SK-N-SH (cell line): ENCODE data around the gene TLE1. TPM values are rescaled to one million over a fixed set of nuclear protein-coding genes. Genes with fewer than 3 reads are reported as not detected.

ENCODE experiments used
- CTCF ChIA-PET: fragments of 300-600, 350-600 bp; formaldehyde crosslinking; extraction: SDS; loops from one replicate; lab custom pipeline; 2021; lab: Yijun Ruan, JAX
- POLR2A ChIA-PET: fragments of 350-600 bp; sonication (Branson Sonifier 250); formaldehyde crosslinking; extraction: SDS; loops from one replicate; lab custom pipeline; 2020; ENCODE audit warnings: antibody characterized with exemption, inconsistent platforms; lab: Yijun Ruan, JAX
- DNase-seq: peaks from one replicate; pipeline ENCODE4 v3.0.0; 2012
- H2AFZ ChIP-seq: fragments of 200-600 bp; sonication (generic); 2 replicates; pipeline ENCODE4 v1.8.1; 2016; ENCODE audit warnings: antibody characterized with exemption, mild to moderate bottlenecking, low read depth
- H3F3A ChIP-seq: fragments of 200-600 bp; sonication (generic); replicated peaks from 2 replicates; pipeline ENCODE3; 2016; ENCODE audit warnings: antibody characterized with exemption, mild to moderate bottlenecking; ENCODE audit not compliant: insufficient read depth
- H3K27ac ChIP-seq, 2 experiments: fragments of 200-500 bp in 1 of 2; fragments of 200-600 bp in 1 of 2; sonication (Bioruptor generic) in 1 of 2; sonication (generic), shearing (Covaris generic) in 1 of 2; 2 replicates each; pipeline versions ENCODE4 v1.5.1 to v1.6.1; 2014 to 2016; ENCODE audit warnings: low read depth in 2 of 2, inconsistent platforms in 1 of 2, low read length in 1 of 2, mild to moderate bottlenecking in 1 of 2, mixed read lengths in 1 of 2
- H3K27me3 ChIP-seq: fragments of 200-600 bp; sonication (generic), shearing (Covaris generic); 2 replicates; pipeline ENCODE4 v1.6.1; 2016; ENCODE audit warnings: mixed run types; ENCODE audit not compliant: insufficient read depth
- H3K36me3 ChIP-seq, 2 experiments: fragments of 200-500 bp in 1 of 2; fragments of 200-600 bp in 1 of 2; sonication (Bioruptor generic) in 1 of 2; sonication (generic) in 1 of 2; replicated peaks in 1 of 2; 2 replicates each; pipeline versions ENCODE3 to v1.5.1; 2014 to 2016; ENCODE audit warnings: low read length in 1 of 2, mild to moderate bottlenecking in 1 of 2; ENCODE audit not compliant: insufficient read depth in 2 of 2, control insufficient read depth in 1 of 2
- H3K4me1 ChIP-seq, 2 experiments: fragments of 200-500 bp in 1 of 2; fragments of 200-600 bp in 1 of 2; sonication (Bioruptor generic) in 1 of 2; sonication (generic), shearing (Covaris generic) in 1 of 2; 2 replicates each; pipeline versions ENCODE4 v1.5.1 to v1.6.1; 2014 to 2016; ENCODE audit warnings: low read depth in 1 of 2, low read length in 1 of 2, mixed run types in 1 of 2; ENCODE audit not compliant: insufficient read depth in 2 of 2, control insufficient read depth in 1 of 2
- H3K4me2 ChIP-seq: fragments of 200-600 bp; sonication (generic), shearing (Covaris generic); 2 replicates; pipeline ENCODE4 v1.6.1; 2017; ENCODE audit warnings: mixed run types
- H3K4me3 ChIP-seq, 2 experiments: fragments of 200-500 bp in 1 of 2; fragments of 200-600 bp in 1 of 2; sonication (Bioruptor generic) in 1 of 2; sonication (generic), shearing (Covaris generic) in 1 of 2; 2 replicates each; pipeline versions ENCODE4 v1.5.1 to v1.8.1; 2014 to 2016; ENCODE audit warnings: low read depth in 2 of 2, inconsistent platforms in 1 of 2, low read length in 1 of 2, mild to moderate bottlenecking in 1 of 2, mixed read lengths in 1 of 2, moderate library complexity in 1 of 2
- H3K79me2 ChIP-seq: fragments of 200-600 bp; sonication (generic); 2 replicates; pipeline ENCODE4 v1.8.1; 2017; ENCODE audit warnings: mild to moderate bottlenecking; ENCODE audit not compliant: insufficient read depth
- H3K9ac ChIP-seq: fragments of 200-600 bp; sonication (generic); 2 replicates; pipeline ENCODE4 v1.6.1; 2017; ENCODE audit warnings: mixed run types
- H3K9me2 ChIP-seq: fragments of 200-600 bp; sonication (generic); 2 replicates; pipeline ENCODE4 v1.6.1; 2017; ENCODE audit warnings: mixed run types
- H3K9me3 ChIP-seq: fragments of 200-600 bp; sonication (generic); 2 replicates; pipeline ENCODE4 v1.6.1; 2017; ENCODE audit warnings: mixed run types, mild to moderate bottlenecking, moderate library complexity
- H4K20me1 ChIP-seq: fragments of 200-600 bp; sonication (generic); 2 replicates; pipeline ENCODE4 v1.6.1; 2017; ENCODE audit warnings: mild to moderate bottlenecking, mixed run types; ENCODE audit not compliant: insufficient read depth
- FOSL2 ChIP-seq: IDR thresholded peaks from 2 replicates; pipeline ENCODE4 v1.4.0; 2012; ENCODE audit warnings: low read depth, mild to moderate bottlenecking, moderate library complexity, borderline replicate concordance
- FOXM1 ChIP-seq: IDR thresholded peaks from 2 replicates; pipeline ENCODE4 v1.4.0; 2012; ENCODE audit warnings: low read depth, mild to moderate bottlenecking
- GABPA ChIP-seq: IDR thresholded peaks from 2 replicates; pipeline ENCODE4 v1.4.0; 2012; ENCODE audit warnings: low read depth, mild to moderate bottlenecking
- MXI1 ChIP-seq: IDR thresholded peaks from 2 replicates; pipeline ENCODE4 v1.6.1; 2012; ENCODE audit warnings: mild to moderate bottlenecking, low read depth, low read length, improper control_type of control experiment
- NFIC ChIP-seq: IDR thresholded peaks from 2 replicates; pipeline ENCODE4 v1.4.0; 2012; ENCODE audit warnings: borderline replicate concordance
- NRF1 ChIP-seq: IDR thresholded peaks from 2 replicates; pipeline ENCODE4 v1.6.1; 2012; ENCODE audit warnings: low read depth, mild to moderate bottlenecking, low read length
- POLR2AphosphoS5 ChIP-seq: IDR thresholded peaks from 2 replicates; pipeline ENCODE4 v1.6.1; 2012; ENCODE audit warnings: low read depth, low read length
- RCOR1 ChIP-seq: fragments of 150-350 bp; IDR thresholded peaks from 2 replicates; pipeline ENCODE4 v1.6.1; 2017; ENCODE audit warnings: antibody characterized with exemption, low read length
- RFX5 ChIP-seq: IDR thresholded peaks from 2 replicates; pipeline ENCODE4 v1.6.1; 2012; ENCODE audit warnings: mild to moderate bottlenecking, improper control_type of control experiment, low read length
- RXRA ChIP-seq: IDR thresholded peaks from 2 replicates; pipeline ENCODE4 v1.4.0; 2012; ENCODE audit warnings: low read depth, mild to moderate bottlenecking, borderline replicate concordance
- SMC3 ChIP-seq: IDR thresholded peaks from 2 replicates; pipeline ENCODE4 v1.6.1; 2012; ENCODE audit warnings: low read depth, low read length, improper control_type of control experiment
- TAF1 ChIP-seq: IDR thresholded peaks from 2 replicates; pipeline ENCODE4 v1.6.1; 2012; ENCODE audit warnings: low read depth, mild to moderate bottlenecking, low read length, moderate library complexity, borderline replicate concordance
- TCF12 ChIP-seq: IDR thresholded peaks from 2 replicates; pipeline ENCODE4 v1.4.0; 2012
- TEAD4 ChIP-seq: IDR thresholded peaks from 2 replicates; pipeline ENCODE4 v1.4.0; 2012; ENCODE audit warnings: mild to moderate bottlenecking, borderline replicate concordance; ENCODE audit not compliant: insufficient read depth
- YY1 ChIP-seq: IDR thresholded peaks from 2 replicates; pipeline ENCODE4 v1.4.0; 2012; ENCODE audit warnings: low read depth, mild to moderate bottlenecking
- WGBS: methylation state at CpG from one replicate; pipeline ENCODE4 v1.1.6; 2017; ENCODE audit warnings: low lambda C conversion rate; 5-methylcytosine and 5-hydroxymethylcytosine counted together
- polyA plus RNA-seq, 3 experiments: library from polyadenylated mRNA; depleted of rRNA; stranded (reverse); fragments of >200 nt; gene quantifications; 2 replicates each; pipeline ENCODE4 v1.2.3, GENCODE V29; 2012
- TF ChIP-seq, protein P1 (sequence below): IDR thresholded peaks from 2 replicates; pipeline ENCODE4 v1.4.0; 2012; ENCODE audit warnings: low read depth, borderline replicate concordance
- TF ChIP-seq, protein P2 (sequence below): fragments of 150-350 bp; IDR thresholded peaks from 2 replicates; pipeline ENCODE4 v1.6.1; 2017; ENCODE audit warnings: antibody characterized with exemption, low read length, low read depth, borderline replicate concordance
- TF ChIP-seq, protein P3 (sequence below): IDR thresholded peaks from 2 replicates; pipeline ENCODE4 v1.4.0; 2012; ENCODE audit warnings: low read depth, borderline replicate concordance
- TF ChIP-seq, protein P4 (sequence below): IDR thresholded peaks from 2 replicates; pipeline ENCODE4 v1.4.0; 2012; ENCODE audit warnings: low read depth

TLE1 gene
- polyA plus RNA-seq, 1 of the 3 experiments (the other 2 are of a cell fraction): 33.0 TPM

DNA sequence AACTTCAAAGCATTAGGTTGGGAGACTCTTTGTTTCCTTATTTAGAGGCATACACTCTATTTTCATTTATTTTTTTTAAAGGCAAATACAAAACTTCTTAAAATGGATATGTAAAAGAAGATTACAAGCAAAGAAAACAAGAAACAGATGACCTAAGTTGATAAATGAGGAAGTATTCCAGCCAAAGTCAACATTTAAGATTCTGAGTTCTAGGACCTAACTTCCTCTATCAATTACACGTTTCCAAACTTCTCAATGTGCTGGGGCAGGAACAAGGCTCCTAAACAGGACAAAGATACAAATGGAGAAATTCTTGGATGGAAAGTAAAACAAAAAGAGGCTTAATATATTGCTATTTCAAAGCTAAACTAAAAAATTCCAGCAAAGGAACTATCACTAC lies 89.5 kb downstream of the TLE1 start:
- peaks cover 3 to 8% of the 10 kb centered on the region in 2 experiments for H3K4me1 ChIP-seq
- H3K9me2 ChIP-seq: no peaks in the 10 kb centered on the region
- no peaks in the 10 kb centered on the region for H4K20me1 ChIP-seq
- no peaks in the 10 kb centered on the region for H3K79me2 ChIP-seq
- no peaks in the 10 kb centered on the region for H3K9me3 ChIP-seq
- H3F3A ChIP-seq: peaks cover 5% of the 10 kb centered on the region
- H2AFZ ChIP-seq: no peak overlapping the region
- DNase-seq: no peak
- POLR2A ChIA-PET: no interaction called here
- H3K4me2 ChIP-seq: peak overlapping the region; percentile 40; the same call in 1 of the 2 replicates
- WGBS: 42% methylated on average over 1 of the region's 1 CpG
- no peak overlapping the region for H3K4me3 ChIP-seq
- H3K27ac ChIP-seq: peak overlapping the region in 1 of 2 experiments; percentile 32; a peak in 1 of 4 replicates
- CTCF ChIA-PET: interaction anchor here (1.3 kb wide), 1 partner anchor 77 kb away, joined by 3 read pairs; no protein-coding TSS in a partner anchor
- no peak overlapping the region for H3K9ac ChIP-seq
- no peaks in the 10 kb centered on the region for H3K27me3 ChIP-seq
- TF ChIP-seq MXI1 (no peak), FOXM1 (no peak), NFIC (0 out of 2 replicates have a peak, but pooled peaks have one; percentile 37), RFX5 (no peak), POLR2AphosphoS5 (no peak)
- TF ChIP-seq, protein P1, sequence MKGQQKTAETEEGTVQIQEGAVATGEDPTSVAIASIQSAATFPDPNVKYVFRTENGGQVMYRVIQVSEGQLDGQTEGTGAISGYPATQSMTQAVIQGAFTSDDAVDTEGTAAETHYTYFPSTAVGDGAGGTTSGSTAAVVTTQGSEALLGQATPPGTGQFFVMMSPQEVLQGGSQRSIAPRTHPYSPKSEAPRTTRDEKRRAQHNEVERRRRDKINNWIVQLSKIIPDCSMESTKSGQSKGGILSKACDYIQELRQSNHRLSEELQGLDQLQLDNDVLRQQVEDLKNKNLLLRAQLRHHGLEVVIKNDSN: no peak
- peaks cover 6 to 16% of the 10 kb centered on the region in 2 experiments for H3K36me3 ChIP-seq

DNA sequence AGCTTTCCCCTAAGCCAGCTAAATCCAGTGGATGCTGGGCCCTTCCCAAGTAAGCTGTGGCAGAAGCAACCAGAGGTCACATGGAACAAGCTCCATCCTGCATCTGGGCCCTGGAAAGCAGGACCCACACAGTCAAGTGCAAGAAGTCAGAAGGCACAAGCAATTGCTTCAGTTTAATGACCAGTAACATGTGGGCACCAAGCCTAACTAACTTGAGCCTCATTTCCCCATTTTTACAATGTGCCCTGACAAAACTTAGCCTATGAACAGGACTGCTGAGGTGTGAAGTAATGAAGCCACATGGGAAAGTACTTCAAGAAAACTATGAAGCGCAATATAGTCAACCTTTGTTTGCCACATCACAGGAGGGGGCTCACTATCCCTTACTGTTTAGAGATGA lies 90.5 kb downstream of the TLE1 start:
- no peak overlapping the region for H2AFZ ChIP-seq
- no peak for DNase-seq
- H3K9me2 ChIP-seq: no peaks in the 10 kb centered on the region
- no peak overlapping the region for H3K4me2 ChIP-seq
- TF ChIP-seq RXRA (no peak), FOXM1 (no peak), GABPA (no peak), TCF12 (no peak), FOSL2 (no peak), YY1 (no peak), TEAD4 (no peak), POLR2AphosphoS5 (no peak), SMC3 (no peak), TAF1 (no peak), RCOR1 (no peak), NRF1 (no peak)
- TF ChIP-seq, protein P2, sequence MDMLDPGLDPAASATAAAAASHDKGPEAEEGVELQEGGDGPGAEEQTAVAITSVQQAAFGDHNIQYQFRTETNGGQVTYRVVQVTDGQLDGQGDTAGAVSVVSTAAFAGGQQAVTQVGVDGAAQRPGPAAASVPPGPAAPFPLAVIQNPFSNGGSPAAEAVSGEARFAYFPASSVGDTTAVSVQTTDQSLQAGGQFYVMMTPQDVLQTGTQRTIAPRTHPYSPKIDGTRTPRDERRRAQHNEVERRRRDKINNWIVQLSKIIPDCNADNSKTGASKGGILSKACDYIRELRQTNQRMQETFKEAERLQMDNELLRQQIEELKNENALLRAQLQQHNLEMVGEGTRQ: no peak
- TF ChIP-seq, protein P3, sequence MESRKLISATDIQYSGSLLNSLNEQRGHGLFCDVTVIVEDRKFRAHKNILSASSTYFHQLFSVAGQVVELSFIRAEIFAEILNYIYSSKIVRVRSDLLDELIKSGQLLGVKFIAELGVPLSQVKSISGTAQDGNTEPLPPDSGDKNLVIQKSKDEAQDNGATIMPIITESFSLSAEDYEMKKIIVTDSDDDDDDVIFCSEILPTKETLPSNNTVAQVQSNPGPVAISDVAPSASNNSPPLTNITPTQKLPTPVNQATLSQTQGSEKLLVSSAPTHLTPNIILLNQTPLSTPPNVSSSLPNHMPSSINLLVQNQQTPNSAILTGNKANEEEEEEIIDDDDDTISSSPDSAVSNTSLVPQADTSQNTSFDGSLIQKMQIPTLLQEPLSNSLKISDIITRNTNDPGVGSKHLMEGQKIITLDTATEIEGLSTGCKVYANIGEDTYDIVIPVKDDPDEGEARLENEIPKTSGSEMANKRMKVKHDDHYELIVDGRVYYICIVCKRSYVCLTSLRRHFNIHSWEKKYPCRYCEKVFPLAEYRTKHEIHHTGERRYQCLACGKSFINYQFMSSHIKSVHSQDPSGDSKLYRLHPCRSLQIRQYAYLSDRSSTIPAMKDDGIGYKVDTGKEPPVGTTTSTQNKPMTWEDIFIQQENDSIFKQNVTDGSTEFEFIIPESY: no peak
- TF ChIP-seq, protein P4, sequence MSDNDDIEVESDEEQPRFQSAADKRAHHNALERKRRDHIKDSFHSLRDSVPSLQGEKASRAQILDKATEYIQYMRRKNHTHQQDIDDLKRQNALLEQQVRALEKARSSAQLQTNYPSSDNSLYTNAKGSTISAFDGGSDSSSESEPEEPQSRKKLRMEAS: no peak
- TF ChIP-seq, all 33 proteins: peak for 0
- H3K36me3 ChIP-seq: peaks cover 6 to 16% of the 10 kb centered on the region in 2 experiments
- H3K9ac ChIP-seq: no peak overlapping the region
- no peaks in the 10 kb centered on the region for H4K20me1 ChIP-seq
- peaks cover 3 to 8% of the 10 kb centered on the region in 2 experiments for H3K4me1 ChIP-seq
- WGBS: 100% methylated on average over 1 of the region's 1 CpG
- no peak overlapping the region for H3K27ac ChIP-seq
- ChIA-PET CTCF (interaction anchor here (1.0 kb wide), 1 partner anchor 88 kb away, joined by 4 read pairs; no protein-coding TSS in a partner anchor), POLR2A (no interaction called here)
- H3K79me2 ChIP-seq: no peaks in the 10 kb centered on the region
- no peaks in the 10 kb centered on the region for H3K27me3 ChIP-seq
- peaks cover 5% of the 10 kb centered on the region for H3F3A ChIP-seq
- H3K4me3 ChIP-seq: no peak overlapping the region
- H3K9me3 ChIP-seq: no peaks in the 10 kb centered on the region
